Stimulated activated CD8-positive, alpha-beta memory T cell treated with anti-CD3 and anti-CD28 coated beads, Interleukin-12 subunit alpha, Interleukin-12 subunit beta, amount 100 ng/mL, for 24 hours (primary cell): ENCODE measurements around the gene SPDYE1.

Experiments
- DNase-seq: peaks from one replicate; pipeline ENCODE4 v3.0.0-alpha.2; 2020; ENCODE audit errors: extremely low read depth

The SPDYE1 gene

DNA sequence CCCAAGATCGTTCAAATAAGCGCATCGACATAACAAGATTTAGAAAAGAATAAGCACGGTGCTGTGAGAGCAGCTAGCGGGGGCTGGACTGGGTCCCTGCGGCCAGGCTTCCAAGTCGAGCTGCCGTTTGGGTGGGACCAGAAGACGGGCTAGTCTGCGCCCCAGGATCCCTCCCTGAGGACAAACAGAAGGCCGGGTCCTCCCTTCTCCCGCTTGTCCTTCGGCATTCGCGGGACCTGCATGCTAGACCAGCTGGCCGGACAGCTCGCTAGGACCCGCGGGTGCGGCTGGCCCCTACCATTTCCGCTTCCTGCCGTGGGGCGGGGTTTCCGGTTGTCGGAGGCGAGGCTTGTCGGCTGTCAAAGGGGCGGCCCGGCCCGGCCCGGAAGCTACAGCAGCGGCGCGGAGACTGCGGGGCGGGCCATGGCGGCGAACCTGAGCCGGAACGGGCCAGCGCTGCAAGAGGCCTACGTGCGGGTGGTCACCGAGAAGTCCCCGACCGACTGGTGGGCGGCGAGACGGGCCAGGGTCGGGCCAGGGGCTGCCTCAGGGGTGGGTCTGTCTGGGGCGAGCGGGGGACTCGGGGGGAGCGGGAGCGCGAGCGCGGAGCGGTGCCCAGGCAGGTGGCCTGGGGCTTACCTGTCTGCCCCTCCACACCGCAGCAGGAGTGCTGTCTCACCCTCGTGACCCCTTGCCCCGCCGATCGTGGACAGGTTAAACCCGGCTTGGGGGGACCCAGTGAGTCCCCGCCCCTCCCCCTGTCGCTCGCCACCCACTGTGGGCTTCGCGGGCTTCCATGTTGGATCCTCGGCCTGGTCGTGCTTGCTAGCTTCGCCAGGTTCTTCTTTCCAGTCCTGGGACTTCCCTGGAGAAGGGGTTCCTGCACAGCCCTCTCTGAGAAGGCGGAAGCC, 46.9 kb downstream of the SPDYE1 start, which contains the start of gene DBNL:
TSS of gene DBNL (plus strand) at position 388 of the 911 bp plus-strand sequence. CDS start at position 424, 36 bp downstream.
- peak; percentile 84 for DNase-seq

GRCh38 chr7:44045226-44046014, 47.7 kb downstream of the SPDYE1 start:
- no peak for DNase-seq

- no peak for DNase-seq
Measured at GRCh38 chr7:44046321-44047061, 48.8 kb downstream of the SPDYE1 start.

- no peak for DNase-seq
Measured at GRCh38 chr7:44048031-44048795, 50.5 kb downstream of the SPDYE1 start.

DNA sequence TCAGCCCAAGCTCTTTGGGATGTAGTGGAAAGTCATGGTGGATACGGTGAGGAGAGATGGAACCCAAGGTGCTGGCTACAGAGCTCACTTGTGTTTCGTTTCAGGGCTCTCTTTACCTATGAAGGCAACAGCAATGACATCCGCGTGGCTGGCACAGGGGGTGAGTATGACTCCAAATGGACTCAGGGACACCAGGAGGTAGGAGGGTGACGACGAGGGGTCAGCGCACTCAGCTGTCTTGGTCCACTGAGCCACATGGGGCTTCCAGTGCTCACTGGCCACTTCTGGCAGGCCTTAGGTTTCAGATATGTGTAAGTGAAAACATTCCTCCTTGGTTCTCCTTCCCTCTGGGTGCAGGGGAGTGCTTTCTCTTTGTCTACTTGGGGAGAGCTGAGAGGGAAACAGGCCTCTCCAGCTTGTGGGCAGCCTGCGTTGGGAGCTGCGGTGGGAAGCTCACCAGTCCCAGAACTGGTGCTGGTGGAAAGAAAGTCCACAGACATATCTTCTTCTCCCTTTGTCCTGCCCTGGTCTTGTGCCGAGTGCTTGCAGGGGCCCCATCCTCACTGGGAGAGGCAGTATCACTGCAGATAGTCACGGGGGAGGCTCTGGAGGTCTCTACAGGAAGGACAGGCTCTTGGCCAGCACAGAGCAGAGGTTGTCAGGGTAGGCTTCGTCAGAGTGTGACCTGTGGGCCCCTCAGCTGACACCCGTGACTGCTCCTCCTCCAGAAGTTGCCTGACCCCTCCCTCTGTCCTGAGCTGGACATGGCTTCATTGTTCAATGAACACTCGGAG, 52.6 kb downstream of the SPDYE1 start:
- DNase-seq: no peak

GRCh38 chr7:44050915-44051560, 53.3 kb downstream of the SPDYE1 start:
- no peak for DNase-seq

DNA sequence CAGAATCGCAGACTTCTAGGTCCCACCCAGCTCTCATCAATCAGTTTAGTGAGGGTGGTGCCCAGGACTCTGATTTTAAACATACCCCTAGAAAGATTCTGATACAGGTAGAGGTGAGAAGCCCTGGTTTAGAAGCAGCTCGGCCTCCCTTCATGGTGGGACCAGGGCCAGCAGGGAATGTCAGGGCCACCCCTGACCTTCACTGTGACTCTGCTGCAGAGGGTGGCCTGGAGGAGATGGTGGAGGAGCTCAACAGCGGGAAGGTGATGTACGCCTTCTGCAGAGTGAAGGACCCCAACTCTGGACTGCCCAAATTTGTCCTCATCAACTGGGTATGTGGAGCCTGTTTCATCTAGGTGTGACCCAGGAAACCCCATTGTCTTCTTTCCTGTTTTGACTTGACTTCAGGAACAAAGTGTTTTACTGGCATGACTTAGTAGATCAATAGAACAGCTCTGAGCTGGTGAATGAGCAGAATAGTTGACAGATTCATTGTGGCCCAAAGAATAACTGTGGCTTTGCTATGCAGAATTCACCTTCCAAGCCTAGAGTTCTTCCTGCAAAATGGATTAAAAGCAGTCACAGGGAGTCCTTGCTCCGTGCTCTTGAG, 54.0 kb downstream of the SPDYE1 start:
- no peak for DNase-seq

- no peak for DNase-seq
Measured at GRCh38 chr7:44052771-44053365, 55.2 kb downstream of the SPDYE1 start.

DNA sequence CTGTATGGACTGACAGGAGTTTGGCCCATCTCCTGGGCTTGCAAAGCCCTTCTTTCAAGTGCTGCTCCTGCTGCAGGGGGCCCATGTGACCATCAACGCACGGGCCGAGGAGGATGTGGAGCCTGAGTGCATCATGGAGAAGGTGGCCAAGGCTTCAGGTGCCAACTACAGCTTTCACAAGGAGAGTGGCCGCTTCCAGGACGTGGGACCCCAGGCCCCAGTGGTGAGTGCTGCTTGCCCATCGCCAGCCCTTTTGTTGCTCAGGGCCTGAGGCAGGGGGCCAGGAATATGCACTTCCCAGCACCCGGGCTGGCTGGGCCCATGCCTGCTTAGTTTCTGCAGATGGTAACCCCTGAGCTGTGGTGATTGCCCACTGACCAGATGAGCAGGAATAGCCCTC, 59.0 kb downstream of the SPDYE1 start:
- DNase-seq: no peak

GRCh38 chr7:44057181-44057848, 59.6 kb downstream of the SPDYE1 start:
- no peak for DNase-seq

DNA sequence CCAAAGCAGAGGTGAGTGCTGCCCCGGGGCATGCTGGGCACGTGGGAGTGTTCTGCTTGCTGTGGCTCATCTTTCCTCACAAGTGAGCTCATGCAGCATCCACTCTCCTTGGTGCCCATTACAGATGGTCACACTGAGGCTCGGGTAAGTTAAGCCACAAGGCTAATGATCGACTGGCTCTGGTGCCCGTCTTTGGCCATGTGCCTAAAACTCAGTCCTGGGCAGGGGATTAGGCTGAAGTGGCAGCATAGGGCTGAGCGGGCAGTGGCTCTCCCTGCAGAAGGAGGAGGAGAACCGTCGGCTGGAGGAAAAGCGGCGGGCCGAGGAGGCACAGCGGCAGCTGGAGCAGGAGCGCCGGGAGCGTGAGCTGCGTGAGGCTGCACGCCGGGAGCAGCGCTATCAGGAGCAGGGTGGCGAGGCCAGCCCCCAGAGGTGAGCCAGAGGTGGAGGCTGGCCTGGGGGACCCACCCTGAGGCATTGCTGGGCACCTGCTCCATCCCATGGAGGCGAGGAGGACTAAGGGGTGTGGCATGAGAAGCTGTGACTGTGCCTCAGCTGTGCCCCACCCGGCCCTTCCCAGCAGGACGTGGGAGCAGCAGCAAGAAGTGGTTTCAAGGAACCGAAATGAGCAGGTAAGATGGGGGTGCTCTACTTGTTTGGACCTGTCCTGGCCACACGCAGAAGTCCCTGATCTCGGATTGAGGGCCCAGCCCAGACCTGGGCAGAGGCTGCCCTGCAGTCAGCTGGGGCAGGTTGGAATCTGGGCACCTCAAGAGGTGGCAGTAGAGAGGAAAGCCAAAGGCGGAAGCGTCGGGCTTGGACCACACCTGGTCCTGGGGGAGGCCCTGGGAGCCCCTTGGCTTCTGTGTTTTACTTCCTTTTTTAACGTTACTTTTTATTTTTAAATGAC, 60.4 kb downstream of the SPDYE1 start:
- no peak for DNase-seq

DNA sequence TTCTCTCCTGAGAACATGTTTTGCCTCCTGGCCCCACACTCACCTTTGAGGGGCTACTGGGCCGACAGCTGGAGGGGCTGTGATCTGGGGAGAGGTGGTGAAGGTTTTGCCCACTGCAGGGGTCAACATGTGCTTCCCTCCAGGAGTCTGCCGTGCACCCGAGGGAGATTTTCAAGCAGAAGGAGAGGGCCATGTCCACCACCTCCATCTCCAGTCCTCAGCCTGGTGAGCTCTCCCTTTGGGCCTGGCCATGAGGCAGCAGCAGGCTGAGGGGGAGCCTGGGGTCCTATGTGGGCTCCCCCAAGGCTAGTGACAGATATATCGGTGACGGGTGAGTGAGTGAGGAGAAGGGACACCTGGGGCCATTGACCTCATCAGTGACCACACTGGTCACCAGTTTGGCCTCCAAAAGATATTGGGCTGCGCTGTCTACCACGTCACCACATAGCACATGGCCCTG, 61.1 kb downstream of the SPDYE1 start:
- no peak for DNase-seq

- DNase-seq: no peak
Measured at GRCh38 chr7:44059219-44060090, 61.8 kb downstream of the SPDYE1 start.
